ENCODE data around the gene ZC3H13. TPM values are rescaled to one million over a fixed set of nuclear protein-coding genes. Genes with fewer than 3 reads are reported as not detected.

The ZC3H13 gene
- total RNA-seq, 1 experiment from 2014 or later: 61.9 TPM

- H3K9ac ChIP-seq (ENCODE audit: extremely low read depth, insufficient read length, low read length): no peak overlapping the region
- WGBS (ENCODE audit: extremely low coverage, insufficient read length, low lambda C conversion rate): no CpG with 5 or more reads among the region's 3 CpGs
- H3K27ac Mint-ChIP-seq: no peak overlapping the region
Measured at GRCh38 chr13:45909089-45909488, 143.5 kb downstream of the ZC3H13 start.

More at GRCh38 chr13:45909089-45909488, 143.5 kb downstream of the ZC3H13 start:
- no peak overlapping the region for H2BK20ac ChIP-seq (ENCODE audit: low read depth, low read length, poor library complexity, severe bottlenecking)
- no peak overlapping the region for H3K56ac ChIP-seq (ENCODE audit: insufficient read length, low read depth, low read length)
- no peaks in the 10 kb centered on the region for H3K23me2 ChIP-seq (ENCODE audit: insufficient read length, low read depth, low read length, poor library complexity, severe bottlenecking)
- no peak overlapping the region for H3K27ac ChIP-seq (ENCODE audit: insufficient read length, low read depth, low read length)
- no peaks in the 10 kb centered on the region for H3K36me3 Mint-ChIP-seq (ENCODE audit: insufficient read depth in 1 of 3, low read depth in 3 of 3)
- H3K18ac ChIP-seq (ENCODE audit: insufficient read length, low read depth, low read length): no peak overlapping the region
- H3K4ac ChIP-seq (ENCODE audit: low read depth, low read length): no peak overlapping the region
- 0 out of 5 replicates have a peak, but pooled peaks cover 0 to 2% of the 10 kb centered on the region in 2 experiments for H3K9me3 Mint-ChIP-seq
- H3K27me3 Mint-ChIP-seq (ENCODE audit: low read depth): no peaks in the 10 kb centered on the region; the same call in 1 of the 2 replicates
- H3K23ac ChIP-seq (ENCODE audit: insufficient read length, low read depth, low read length): no peak overlapping the region
- H3K14ac ChIP-seq (ENCODE audit: insufficient read depth, low read length): no peak overlapping the region
- peaks cover 0 to 7% of the 10 kb centered on the region in 2 experiments; a peak in 2 of 4 replicates for H3K4me1 Mint-ChIP-seq
- H3T11ph ChIP-seq (ENCODE audit: low read length): no peak overlapping the region
- no peak overlapping the region for H3K4me2 ChIP-seq (ENCODE audit: insufficient read depth, insufficient read length, low read length)
- no peaks in the 10 kb centered on the region for H3K79me1 ChIP-seq (ENCODE audit: insufficient read depth, low read depth, low read length, poor library complexity, severe bottlenecking)
- H3K27me3 ChIP-seq (ENCODE audit: insufficient read depth, low read length): no peaks in the 10 kb centered on the region
- H4K5ac ChIP-seq (ENCODE audit: insufficient read length, low read depth, low read length): no peak overlapping the region
- no peak overlapping the region for H2AK5ac ChIP-seq (ENCODE audit: insufficient read length, low read length)
- no peaks in the 10 kb centered on the region for H3K4me1 ChIP-seq (ENCODE audit: insufficient read depth, low read length)
- H2BK12ac ChIP-seq (ENCODE audit: insufficient read length, low read depth, low read length): no peak overlapping the region
- H2BK5ac ChIP-seq (ENCODE audit: insufficient read length, low read length): no peak overlapping the region
- no peak overlapping the region for H2BK120ac ChIP-seq (ENCODE audit: low read depth, low read length, poor library complexity, severe bottlenecking)
- H3K79me2 ChIP-seq (ENCODE audit: insufficient read depth, low read length): no peaks in the 10 kb centered on the region
- no peak overlapping the region for H4K8ac ChIP-seq (replicated peaks; ENCODE audit: insufficient read length, low read depth, low read length)
- H2AFZ ChIP-seq (ENCODE audit: low read length): no peak overlapping the region
- no peak for TF ChIP-seq CTCF (conservative IDR thresholded peaks at IDR 0.05)
- H4K91ac ChIP-seq (ENCODE audit: insufficient read length, low read depth, low read length): no peak overlapping the region
- no peaks in the 10 kb centered on the region for H4K20me1 ChIP-seq (ENCODE audit: control insufficient read depth, insufficient read depth, insufficient read length)
- H2BK15ac ChIP-seq (ENCODE audit: low read depth, low read length): no peak overlapping the region
- DNase-seq: no peak
- no peaks in the 10 kb centered on the region for H3K9me3 ChIP-seq (ENCODE audit: control insufficient read depth, low read depth, low read length)
- no peak overlapping the region for H3K4me3 Mint-ChIP-seq

All from H9 (cell line).